DMS 273 (cell line): ENCODE data around the gene SPACA7.

ENCODE experiments used
- DNase-seq: peaks from one replicate; lab custom pipeline; 2025; ENCODE audit not compliant: unreplicated experiment; lab: John Stamatoyannopoulos, UW

The SPACA7 gene

DNA sequence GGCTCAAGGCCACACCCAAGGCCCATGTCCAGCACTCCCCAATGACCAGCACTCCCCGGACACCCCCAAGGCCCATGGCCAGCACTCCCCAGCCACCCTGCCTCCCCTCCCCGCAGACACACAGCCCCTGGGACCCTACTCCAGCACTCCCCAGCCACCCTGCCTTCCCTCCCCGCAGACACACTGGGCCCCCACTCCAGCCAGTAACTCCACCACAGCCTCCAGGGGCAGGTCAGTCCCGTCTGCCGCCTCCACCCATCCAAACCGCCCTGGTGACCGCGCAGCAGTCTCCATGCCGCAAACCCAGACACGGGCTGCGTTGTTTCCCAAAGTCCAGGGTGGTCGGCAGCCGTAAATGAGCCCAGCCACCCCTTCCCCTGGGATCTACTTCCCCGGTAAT, 70.7 kb downstream of the SPACA7 start:
- no peak for DNase-seq

DNA sequence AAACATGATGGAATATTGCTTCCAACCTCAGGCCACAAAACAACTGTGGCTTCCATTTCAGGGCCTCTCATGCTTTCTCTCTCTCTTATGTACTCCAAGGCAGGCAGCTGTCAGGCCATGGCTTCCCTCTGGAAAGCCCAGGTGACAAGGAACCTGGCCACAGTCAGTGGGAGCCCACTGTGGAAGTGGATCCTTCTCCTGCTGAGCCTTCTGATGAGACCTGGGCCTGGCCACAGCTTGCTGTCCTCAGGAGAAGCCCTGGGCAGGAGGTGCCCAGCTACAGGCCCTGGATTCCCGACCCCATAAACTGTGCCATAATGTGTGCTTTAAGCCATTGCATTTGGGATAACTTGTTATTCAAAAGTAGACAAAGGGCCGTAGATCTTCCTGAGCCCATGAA, 71.2 kb downstream of the SPACA7 start:
- no peak for DNase-seq

DNA sequence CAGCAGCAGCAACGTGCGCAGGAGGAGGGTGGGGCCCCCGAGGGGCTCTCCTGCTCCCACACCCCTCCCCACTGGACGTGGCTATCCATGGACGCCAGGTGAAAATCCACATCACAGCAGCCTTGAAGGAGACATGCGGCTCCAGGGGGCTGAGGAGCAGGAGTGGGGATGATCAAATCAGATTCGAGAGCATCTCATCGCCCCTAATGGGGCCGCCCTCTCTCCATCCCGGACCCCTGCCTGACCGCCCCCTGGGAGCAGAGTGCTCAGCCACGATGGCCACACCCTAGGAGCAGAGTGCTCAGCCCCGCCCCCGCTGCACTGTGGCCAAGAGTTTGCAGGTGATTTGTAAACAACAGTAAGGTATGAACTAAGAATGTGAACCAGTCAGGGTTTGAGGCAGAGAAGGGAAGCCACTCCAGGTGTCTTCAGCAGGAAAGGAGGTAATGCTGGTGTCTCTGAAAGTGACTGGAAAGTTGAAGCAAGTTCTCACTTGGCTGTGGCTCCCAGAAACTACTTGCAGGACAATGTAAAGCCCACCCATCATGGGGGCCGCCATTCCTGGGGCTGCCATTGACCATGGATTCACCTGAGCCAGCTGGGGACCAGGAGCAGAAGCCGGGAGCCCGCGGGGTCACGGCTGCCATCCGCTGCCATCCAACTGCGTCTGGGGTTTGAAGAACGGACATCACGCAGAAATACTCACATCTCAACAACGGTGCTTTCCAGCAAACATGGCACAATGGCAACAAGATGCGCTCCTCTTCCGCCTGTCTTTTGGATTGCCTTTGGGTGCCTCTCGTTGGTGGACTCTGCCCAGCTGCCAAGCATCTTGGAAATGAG, 71.8 kb downstream of the SPACA7 start:
- DNase-seq: no peak

DNA sequence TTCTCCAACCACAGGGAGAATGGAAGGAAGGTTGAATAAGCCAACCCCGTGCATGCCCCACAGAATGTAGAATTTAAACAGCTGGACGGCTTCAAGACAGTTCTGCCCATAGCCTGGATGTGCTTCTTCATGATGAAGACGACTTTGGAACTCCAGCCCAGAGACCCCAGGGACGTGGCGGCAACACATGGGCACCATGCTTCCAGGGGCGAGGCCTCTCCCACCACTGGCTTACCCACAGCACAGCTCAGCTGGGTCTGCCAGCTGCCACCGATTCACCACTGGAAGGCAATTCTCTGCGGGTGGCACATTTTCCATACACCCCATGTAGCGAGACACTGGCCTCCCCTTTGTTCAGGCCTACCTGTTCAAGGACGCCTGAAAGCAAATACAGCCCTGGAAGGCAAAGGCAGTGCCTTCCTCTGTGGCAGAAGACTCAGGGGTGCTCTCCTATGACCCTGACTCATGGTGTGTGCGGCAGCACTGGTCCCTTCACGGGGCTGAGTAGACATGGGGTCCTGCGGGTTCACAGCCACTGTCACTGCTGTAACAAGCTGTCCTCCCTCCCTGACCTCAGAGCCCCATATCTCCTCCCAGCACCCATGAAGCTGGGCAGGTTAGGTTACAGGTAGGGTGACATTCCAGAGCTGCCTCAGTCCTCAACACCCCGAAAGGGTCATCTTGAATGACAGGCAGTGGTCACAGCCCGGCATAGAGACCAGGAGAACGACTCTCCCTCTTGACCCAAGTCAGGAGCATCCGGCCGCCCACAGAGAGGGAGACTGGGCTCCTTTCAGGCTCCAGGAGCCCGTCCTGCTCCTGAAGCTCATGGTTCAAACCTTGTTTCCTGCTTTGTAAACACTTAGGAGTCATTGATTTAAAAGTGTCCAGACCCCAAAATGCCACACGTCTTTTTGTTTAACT, 72.7 kb downstream of the SPACA7 start:
- DNase-seq: no peak

DNA sequence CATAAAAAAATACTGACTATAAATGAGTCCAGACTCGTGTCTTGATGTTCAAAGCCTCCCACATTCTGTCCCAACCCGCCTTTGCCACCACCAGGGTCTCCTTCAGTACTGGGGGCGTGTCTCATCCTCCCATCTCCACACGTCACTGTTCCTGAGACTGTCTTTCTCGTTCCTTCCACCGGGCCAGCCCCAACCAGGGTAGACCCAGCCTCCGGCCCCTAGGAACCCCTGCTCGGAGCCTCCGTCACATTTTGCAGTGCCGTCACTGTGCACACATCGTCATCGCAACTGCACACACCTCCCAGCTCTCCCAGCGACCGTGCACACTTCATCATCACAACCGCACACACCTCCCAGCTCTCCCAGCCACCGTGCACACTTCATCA, 73.4 kb downstream of the SPACA7 start:
- DNase-seq: no peak

DNA sequence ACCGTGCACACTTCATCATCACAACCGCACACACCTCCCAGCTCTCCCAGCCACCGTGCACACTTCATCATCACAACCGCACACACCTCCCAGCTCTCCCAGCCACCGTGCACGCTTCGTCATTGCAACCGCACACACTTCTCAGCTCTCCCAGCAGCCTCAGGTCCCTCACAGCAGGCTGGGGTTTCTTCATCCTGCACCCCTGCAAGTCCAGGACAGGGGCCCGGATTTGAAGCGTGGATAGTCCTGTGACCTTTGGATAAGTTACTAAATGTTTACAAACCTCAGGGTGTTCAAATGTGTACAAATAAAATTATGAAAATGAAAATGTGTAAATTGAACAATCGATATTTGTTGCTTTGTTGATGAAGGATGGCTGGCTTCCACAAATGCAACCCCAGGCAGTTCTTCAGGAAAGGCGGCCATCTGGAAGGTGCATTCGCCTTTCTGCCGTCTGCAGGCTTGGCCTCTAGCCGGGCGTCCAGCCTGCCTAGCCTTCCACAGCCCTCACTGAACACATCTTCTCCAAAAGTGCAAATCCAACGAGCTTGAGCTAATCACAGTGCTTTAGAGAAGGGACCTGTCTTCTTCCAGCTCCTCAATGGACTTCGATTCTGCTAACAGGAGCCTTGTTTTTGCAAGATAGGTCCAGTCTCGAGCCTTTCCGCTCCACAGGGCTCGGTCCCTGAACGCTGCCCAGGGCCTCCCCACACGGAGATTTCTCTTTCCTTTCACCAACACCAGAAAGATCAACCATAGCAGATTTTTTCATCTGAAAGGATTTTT, 74.2 kb downstream of the SPACA7 start:
- DNase-seq: no peak

DNA sequence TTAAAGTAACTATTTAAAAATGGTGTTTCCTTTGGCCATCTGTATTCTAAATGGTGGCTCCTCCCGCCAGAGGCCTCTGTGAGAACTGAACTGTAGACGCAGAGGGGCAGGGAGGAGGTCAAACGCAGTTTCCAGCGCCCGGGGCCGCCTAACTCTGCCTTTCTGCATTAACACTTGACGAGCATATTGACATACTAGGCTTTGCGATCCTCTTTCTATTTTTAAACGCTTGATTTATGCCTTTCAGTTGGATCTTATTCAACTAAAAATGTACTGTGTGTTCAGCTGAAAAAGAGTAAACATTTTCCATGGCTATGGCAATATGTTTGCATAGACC, 74.7 kb downstream of the SPACA7 start:
- DNase-seq: no peak

DNA sequence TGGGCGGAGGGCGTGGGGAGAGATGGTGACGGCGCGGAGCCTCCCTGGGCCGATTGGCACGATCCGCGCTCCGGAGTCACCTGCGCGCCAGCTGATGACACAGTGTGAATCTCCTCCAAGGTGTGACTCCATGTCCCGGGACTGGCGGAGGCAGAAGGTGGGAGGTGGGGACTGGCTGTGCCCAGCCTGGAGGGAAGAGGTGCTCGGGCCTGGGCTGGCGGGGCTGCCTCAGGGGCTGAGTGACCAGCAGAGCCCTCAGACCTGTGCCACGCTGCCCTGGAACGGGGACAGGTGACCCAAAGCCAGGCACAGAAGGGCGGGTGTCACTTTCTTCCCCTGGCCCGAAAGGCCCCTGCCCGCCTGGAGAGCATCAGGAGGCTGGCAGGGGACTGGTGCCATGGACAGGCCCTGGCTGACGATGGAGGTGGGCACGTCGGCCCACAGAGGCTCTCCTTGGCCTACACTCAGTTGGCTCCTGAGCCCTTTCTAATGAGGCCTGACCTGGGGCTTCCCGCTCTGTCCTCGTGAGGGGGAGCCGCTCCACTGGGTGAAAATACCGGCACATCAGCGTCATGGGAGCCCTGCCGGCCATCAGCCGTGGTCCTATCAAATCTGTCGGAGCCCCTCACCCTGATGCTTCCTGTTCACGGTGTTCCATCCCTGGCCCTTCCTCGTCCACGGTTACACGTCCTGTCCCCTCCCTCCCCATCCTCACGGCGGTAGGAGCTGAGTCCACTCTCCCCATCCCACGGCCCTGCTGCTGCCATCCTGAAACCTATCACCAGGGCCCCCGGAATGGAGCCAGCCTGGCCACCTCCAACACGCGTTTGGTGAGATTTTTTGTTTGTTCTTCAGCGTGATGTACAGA, 75.6 kb downstream of the SPACA7 start:
- DNase-seq: no peak

DNA sequence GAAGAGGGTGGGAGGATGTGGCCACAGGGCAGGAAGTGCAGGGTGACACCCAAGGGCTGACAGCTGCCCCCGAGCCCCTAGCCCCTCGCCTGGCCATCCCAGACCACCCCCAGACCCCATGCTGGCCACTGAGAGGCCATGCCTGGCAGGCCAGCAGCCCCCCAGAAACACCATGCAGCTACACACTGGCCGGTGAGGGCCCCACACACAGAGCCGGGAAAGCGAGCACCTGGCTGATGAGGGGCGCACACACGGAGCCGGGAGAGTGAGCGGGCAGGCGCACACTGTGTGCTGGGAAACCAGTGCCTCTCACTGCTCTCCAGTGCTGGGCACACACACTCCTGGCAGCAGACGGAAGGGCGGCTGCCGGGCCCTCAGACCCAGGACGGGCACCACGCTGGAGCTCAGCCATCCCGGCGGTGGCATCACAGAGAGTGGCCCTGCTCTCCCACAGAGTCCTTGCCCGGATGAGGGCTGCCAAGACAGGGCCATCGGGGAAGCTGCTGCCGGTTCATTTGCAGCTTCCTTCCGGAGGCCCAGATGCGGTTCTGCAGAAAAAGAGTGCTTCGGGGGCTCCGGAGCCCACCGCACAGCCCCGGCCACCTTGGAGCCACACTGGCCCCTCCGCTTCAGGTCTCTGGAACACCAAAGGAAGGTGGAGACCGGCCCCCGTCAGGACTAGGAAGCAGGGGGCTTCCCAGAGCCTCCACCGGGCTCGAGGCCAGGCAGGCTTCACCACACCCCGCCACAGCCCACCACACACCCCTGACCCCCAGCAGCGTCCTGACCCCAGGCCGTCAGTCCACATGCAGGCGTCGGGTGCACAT, 76.4 kb downstream of the SPACA7 start:
- no peak for DNase-seq

DNA sequence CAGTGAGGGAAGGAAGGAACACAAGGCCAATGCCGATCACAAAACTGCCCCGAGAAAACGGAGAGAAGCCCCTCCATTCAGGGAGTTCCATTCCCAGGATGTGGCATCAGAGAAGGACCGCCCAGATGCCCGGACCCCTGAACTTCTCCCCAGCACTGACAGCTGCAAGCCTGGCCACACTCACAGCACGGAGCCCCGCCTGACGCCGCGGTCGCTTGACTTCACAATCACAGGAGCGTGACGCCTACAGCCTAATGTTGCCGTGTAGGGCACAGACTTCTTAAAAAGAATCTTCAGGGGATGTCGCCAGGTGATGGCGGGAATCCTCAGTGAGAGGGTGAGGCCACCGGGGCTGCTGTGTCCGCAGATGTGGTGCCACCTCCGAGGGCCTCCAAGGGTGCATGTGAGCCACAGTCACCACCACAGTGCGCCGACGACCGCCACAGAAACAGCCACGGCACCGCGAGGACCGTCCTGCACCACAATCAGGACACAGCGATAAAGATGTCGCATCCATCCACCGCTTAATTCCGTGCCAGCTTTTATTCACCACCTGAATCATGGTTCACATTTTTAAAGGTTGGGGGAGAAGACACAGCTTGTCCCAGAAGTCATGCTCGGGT, 77.2 kb downstream of the SPACA7 start:
- no peak for DNase-seq

DNA sequence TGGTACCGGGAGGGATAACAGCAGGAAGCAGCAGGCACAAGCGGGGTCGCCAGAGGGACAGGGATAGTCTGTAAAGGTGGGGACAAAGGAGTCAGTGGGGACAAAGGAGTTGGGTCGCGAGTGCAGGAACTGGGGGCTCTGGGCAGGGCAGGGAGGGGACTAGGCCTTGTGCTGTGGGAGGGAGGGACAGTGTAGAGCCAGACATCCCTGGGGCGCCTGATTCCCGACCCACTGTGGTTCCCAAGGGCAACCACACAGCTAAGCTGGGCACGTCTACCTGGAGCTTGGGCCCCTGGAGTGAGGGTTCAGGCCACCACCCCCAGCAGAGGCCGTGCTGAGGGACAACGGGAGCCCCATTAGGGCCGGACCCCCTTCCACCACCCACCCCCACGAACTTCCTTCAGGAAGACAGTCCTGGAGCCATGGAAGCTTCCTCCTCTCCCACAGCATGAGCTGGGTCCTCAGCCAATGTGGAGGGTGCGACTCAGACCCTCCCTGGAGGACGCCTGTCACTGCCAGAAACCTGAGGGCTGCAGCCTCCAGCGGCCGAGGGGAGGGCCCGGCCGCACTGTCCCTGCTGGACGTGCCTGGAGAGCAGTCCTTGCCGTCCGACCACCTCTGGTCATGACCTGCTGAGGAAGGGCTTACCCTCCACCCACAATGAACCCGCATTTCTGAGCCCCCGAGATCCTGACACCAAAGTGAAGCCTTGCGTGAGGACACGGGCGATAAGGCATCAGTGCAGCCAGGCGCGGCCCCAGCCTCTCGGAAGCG, 77.9 kb downstream of the SPACA7 start:
- no peak for DNase-seq

DNA sequence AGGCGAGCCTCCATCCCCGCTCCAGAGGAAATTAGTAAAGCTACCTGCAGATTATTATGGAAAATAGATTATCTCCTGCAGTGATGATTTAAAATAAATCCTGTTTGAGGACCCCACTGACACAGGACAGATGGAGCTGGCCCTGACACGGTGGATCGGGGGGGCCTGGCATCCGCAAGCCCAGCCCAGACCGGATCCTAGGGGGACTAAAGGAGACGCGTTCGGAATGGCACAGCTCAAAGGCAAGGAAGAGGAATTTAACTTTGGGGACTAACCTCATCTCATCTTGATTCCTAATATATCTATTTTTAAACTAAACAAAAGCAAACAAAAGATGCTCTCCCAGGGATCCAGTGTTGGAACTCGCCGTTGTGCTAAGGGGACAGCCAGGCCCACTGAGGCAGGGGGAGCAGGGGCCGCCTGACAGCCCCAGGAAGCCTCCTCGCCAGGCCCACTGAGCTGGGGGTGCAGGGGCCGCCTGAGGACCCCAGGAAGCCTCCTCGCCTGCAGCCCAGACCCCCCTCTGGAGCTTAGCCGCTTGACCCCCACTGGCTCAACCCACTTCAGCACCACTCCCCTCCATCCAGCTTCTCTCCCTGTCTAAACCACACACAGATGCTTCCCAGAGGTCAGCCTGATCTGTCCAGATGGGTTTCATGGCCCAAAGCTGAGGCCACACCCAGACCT, 78.6 kb downstream of the SPACA7 start:
- no peak for DNase-seq

DNA sequence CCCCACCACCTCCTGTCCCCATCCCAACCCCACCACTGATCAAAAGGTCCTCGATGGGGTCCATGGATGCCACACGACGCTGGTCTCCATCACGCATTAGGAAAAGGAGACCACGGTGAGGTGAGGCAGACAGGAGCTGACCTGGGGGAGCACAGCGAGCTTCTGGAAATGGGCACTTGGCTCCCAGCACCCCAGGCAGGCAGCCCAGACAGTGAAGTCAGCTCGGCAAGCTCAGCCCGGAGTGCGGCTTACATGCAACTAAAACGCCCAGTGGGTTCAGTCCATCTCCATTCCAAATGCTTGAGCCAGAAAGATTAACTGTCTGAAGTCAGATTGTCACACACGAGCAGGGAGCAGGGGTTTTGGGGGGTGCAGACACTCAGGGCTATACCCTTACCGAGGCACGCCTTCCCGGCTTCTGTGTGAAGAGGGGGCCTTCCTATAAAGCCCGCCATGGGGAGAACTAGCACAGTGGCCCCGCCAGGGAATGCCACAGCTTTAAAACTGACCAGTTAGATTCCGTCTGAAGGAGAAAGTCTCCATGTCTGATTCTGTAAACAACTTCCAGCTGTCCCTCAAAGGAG, 79.4 kb downstream of the SPACA7 start:
- DNase-seq: no peak

DNA sequence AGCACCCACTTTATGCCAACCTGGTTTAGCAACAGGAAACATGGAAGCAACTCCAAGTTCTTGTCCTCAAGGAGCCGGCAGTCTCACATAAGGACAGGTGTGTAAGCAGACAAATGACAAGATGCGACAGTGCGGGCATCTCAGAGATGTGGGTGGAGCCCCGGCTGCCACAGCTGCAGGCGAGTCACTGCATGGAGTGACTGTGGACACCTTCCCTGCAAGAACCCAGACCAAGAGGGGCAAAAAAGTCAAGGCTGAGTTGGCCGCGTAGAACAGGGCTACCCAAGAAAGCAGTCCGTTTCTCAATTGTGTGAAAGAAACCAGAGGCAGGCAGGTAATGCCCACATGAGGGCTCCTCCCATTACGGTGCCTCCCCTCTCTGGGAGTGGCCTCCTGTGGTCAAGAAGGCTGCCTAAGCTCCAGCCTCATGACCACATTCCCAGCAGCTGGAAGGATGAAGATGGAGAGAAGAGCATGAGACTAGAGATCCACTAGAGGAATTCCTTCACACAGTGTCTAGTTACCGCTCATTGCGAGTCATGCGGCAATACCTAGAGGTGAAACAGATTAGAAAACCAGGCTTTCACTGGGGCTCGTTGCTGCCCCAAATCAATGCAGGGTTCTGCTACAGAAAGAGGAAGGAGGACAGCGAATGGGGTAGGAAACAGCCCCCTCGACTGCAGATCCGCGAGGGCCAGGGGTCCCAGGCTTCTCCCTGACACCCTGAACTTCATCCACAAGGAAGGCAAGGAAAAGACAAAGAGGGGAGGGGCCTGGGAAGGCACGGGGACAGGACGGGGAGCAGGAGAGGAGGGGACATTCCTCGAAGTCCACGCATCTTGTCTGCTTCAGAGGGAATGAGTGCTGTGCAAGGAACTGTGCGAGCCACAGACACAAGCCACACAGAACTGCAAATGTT, 80.2 kb downstream of the SPACA7 start:
- DNase-seq: no peak

DNA sequence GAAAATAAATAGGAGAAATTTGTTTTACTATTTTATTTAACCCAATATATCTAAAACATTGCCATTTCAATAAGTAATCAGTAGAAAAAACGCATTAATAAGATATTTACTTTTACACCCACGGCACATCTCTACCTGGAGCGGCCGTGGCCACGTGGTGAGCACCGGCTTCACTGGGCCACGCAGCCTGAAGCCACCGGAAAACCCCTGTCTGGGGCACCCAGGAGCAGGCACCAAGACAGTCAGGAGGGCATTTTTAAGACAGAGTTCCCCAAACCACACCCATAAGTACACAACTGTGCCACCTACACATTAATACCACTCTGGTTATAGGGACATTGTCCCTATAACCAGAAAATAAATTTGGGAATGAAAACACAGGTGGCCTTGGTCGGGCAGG, 80.9 kb downstream of the SPACA7 start:
- no peak for DNase-seq

DNA sequence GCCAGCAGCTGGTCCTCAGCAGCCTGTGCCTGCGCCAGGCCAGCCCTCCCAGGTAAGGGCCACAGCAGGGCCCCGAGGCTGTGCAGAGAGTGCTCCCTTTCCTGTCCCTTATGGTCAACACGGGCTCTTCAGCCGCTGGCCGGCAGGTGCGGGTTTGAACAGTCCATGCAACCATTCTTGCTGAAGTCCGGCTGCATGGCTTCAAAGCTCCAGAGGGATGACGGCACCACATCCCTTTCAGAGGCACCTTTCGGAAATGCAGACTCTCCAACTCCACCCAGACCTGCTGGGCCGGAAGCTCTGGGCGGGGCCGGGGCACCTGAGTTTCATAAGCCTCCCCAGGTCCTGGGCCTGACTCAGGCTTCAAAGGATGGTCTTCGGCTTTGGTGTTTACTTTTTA, 81.3 kb downstream of the SPACA7 start:
- no peak for DNase-seq

DNA sequence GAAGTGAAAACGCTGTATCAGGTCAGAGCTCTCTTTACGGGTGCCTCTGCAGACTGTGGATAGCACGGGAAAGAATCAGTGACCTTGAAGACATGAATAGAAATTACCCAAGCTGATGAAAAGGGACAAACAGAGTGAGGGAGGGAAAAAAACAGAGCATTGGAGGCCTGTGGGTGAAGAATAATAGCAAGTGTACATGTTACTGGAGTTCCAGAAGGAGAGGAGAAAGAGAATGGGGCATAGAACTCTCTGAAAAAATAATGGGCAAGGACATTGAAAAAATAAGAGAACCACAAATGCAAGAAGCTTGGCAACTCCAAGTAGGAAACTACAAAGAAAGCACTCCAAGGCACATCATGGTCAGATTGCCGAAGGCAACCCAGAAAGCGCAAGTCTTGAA, 86.3 kb downstream of the SPACA7 start:
- DNase-seq: no peak
